ENCODE measurements around the gene MEGF11.

The MEGF11 gene

GRCh38 chr15:66212563-66212921 lies 41.0 kb downstream of the MEGF11 start:
- DNase-seq, result peak; percentile 50

GRCh38 chr15:66211670-66212562 lies 41.6 kb downstream of the MEGF11 start:
- DNase-seq, result no peak

GRCh38 chr15:66210684-66211083 lies 42.9 kb downstream of the MEGF11 start:
- no peak for DNase-seq

- DNase-seq, result no peak
Observed at GRCh38 chr15:66198757-66199156, 54.8 kb downstream of the MEGF11 start.

DNA sequence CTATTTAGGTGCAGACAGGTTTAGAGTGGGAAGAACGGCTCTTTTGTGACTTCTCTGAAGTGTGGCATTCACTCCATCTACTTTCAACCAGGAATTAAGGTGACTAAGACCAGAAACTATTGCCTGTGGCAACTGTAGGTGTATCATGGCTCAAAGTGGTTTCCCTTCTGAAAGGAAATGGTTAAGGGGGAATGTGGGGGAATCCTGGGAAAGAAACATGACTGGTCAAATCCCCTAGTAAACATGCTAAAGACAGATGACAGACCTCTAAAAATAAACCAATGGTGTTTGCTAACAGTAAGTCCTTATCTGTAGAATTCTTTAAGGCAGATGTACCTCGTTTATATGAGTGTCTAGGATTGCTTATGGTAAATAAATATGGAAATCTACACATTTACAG lies 56.9 kb downstream of the MEGF11 start:
- DNase-seq, result no peak

DNA sequence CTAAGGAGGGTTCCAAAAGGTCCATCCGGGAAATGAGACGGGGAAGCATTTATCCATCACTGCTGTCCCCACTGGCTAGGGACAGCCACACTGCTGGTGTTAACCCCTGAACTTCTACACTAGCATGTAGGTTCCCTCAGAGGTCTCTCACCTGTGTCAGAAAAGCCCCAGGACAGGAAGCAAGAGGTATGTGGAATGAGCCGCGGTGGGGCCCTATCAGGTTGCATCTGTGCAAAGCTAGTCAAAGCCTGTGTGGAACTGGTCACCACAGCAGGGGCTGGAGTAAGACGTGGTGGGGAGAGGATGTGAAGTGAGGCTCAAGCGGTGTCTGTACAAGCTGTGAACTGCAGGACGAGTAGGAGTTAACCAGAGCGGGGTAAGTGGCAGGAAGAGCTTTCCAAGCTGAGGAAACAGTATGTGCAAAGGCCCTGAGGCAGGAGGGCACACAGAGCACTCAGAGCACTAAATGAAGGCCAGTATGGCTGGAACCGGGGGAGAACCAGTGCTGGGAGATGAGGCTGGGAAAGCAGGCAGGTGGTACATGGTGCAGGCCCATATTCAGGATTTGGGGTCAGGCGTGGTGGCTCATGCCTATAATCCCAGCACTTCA lies 57.8 kb downstream of the MEGF11 start:
- no peak for DNase-seq

DNA sequence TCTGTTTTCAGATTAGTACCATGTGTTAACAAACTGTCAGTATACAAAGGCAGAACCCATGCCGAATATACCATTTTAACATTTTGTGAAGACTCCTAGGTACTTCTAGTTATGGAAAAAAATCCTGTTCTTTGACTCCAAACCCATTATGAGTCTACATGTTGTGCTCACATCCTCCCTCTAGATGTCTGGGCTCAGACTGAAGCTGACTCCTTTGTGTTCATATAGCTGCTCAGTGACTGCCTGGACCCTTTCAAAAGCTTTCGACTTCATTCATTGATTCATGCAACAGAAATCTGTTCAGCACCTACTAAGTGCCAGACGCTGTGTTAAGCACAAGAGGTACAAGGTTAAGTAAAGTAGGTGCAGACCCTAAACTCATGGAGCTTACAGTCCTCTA lies 60.5 kb downstream of the MEGF11 start:
- DNase-seq, result no peak

- DNase-seq, result no peak
Observed at GRCh38 chr15:66190746-66191145, 62.8 kb downstream of the MEGF11 start.

GRCh38 chr15:66189291-66189690 lies 64.3 kb downstream of the MEGF11 start:
- no peak for DNase-seq

DNA sequence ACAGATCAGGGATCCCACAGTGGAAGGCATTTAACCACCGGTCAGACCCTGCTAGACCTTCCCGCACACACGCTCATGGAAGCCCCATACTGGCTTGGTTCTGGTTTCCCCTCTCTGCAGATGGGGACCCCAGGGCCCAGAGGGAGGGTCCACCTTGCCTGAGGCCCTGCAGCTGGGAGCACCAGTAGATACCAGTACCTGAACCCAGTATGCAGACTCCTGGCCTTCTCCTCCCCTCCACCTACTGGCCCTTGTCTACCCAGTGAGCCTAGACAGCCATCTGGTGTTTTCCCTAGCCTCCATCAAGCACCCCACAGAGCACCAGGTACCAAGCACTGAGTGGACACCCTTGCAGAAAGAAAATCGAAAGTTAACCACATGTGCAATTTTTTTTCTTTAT lies 65.1 kb downstream of the MEGF11 start:
- peak; percentile 93 for DNase-seq

DNA sequence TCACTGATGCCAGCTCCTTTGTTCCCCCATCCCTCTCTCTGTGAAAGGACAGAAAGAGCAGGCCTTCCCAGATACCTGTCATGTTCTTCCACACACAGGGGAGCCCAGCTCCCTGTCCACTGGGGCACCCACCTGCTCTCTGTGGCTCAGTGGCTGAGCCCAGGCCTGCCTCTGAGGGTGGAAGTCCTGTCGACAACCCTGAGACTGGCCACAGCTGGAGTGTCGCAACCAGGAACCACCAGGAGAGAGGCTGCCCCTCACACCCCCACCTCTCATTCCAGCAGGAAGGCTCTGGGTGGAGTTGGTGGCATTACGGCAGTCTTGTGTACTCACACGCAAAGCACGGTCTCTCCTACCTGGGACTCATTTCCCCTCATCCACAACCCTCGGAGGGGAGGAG lies 66.3 kb downstream of the MEGF11 start:
- no peak for DNase-seq

GRCh38 chr15:66186049-66186825 lies 67.3 kb downstream of the MEGF11 start:
- no peak for DNase-seq

DNA sequence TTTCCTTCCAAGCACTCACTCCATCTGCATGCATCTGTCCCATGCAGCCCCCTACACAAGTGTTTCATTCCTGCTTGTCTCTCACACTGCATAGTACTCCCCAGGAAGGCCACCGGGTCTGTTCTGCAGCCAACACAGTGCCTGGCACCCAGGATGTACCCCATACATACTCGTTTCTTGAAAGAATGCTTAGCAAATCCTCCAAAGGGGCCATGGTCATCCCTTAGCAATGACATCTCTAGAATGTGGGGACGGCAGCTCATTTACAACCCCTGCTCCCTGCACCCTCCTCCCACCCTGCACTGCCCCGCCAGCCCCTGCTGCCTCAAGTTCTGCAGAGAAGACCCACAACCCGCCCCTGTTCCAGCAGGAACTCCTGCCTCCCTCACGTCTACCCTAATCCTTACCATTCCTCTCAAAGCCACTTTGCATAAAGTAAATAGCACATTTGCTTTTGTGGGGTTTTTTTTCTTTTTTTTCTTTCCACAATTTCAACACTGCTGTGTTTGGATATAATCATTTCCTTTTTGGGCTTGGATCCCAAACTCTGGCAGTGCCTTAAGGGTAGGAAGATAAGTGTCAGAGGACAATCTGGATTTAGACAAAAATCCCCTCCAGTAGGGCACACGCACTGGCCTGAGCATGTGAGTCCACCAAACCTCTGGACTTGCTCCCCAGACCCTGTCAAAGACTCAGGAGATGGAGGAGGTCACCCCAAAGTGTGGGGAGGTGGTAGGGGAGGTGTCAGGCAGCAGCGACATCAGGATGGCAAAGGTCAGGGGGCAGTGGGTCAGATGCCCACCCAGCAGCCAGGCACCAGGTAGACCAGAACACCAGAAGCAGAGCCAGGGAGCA lies 68.4 kb downstream of the MEGF11 start:
- DNase-seq, result no peak

DNA sequence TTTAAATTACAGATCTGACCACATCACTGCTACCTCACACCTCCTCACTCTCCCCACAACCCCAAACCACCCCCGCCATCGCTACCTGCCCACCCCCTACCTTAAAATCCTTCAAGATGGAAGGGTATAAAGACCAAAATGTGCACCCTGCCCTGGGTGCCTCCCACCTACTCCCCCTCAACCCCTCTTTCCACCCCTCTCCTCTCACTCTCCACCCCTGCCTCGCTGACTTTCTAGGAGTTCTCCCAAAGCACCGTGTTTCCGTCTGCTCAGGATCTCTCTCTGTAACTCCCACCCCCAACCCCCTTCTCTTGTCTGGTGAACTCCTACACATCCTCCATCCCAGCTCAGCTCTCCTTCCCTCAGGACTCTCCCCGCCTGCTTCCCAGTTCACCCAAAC lies 69.1 kb downstream of the MEGF11 start:
- no peak for DNase-seq

GRCh38 chr15:66180531-66181097 lies 72.9 kb downstream of the MEGF11 start:
- no peak for DNase-seq

GRCh38 chr15:66178531-66178910 lies 75.0 kb downstream of the MEGF11 start:
- DNase-seq, result no peak

- DNase-seq, result peak; percentile 98
Observed at GRCh38 chr15:66172324-66172980, 81.1 kb downstream of the MEGF11 start.

- DNase-seq, result peak; percentile 72
Observed at GRCh38 chr15:66171841-66172240, 81.7 kb downstream of the MEGF11 start.

DNA sequence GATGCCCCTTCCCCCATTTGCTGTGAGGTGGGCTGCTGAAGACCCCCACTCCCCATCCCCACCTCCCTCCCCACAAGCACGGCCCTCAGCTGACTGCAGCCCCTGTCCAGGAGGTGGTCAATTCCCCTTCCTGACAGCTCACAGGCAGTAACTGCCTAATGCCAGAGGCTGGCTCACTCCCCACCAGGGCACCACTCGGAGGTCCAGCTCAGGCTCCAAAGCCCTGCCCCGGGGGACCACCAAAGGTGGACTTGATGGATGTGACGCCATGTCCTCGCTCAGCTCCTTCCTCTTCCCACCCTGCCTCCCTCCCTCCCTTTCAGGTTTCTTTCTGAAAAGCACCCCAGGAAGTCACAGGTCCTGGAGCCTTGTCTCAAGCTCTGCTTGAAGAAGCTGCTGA lies 82.8 kb downstream of the MEGF11 start:
- peak; percentile 43 for DNase-seq

DNA sequence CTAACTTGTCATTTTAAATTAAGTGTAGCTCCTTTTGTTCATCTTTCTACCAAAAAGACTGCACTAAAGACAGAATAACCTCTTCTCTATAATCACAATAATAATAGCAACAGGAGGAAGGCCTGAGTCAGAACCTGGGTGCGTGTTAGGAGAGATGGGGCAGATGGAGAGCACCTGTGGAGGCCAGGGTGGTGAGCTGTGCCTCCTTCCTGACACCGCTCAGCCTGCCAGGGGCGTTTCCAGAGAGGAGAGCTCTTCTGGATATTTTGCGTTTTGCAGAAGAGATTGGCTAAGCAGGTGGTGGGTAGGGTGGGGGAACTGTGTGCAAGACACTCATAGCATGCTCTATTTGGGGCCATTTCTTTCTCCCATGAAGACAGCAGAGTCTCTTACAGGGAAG lies 83.5 kb downstream of the MEGF11 start:
- DNase-seq, result peak; percentile 87

- no peak for DNase-seq
Observed at GRCh38 chr15:66169625-66170024, 83.9 kb downstream of the MEGF11 start.

GRCh38 chr15:66169023-66169422 lies 84.5 kb downstream of the MEGF11 start:
- DNase-seq, result peak; percentile 87

Measured in NCI-H69 (cell line).